ENCODE results near the gene ZNF680.
"Not testable (repeated sequence)": the region's sequence is repeated elsewhere in the genome, so short reads cannot be mapped to it uniquely, and the experiment has no call there.

ZNF680 gene

DNA sequence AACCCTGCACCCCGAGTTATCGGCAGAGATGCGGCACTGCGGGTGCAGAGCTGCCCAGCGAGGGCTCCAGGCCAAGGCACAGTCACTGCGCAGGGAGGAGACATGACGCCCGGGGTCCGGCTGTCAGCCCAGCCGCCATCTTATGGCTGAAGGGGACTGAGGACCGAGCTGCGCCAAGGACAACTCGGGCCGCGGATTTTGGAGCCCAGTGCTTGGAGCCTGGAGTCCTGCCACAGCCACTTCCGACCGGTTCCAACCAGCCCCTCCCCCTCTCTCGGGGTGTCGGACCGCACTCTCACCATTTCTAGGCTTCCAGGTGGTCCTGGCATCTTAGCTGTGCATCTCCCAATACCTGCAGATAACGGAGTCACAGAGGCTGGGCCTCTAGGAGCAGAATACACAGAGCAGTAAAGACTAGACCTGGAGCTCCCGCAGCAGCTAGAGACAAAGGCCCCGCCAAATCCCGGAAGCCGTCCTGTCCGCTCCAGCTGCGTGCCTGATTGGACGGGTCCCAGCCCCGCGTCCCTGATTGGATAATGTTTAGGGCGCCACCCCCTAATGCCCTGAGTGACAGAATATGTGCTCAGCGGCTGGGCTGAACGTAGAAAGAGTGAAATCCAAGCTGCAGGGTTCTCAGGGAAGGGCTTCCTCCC lies at the start of gene ZNF680:
TSS of gene ZNF680 (minus strand) at position 446 of the 653 bp plus-strand sequence. CDS start at position 329, 117 bp downstream.
- no peak for DNase-seq (ENCODE audit: low spot score)

DNA sequence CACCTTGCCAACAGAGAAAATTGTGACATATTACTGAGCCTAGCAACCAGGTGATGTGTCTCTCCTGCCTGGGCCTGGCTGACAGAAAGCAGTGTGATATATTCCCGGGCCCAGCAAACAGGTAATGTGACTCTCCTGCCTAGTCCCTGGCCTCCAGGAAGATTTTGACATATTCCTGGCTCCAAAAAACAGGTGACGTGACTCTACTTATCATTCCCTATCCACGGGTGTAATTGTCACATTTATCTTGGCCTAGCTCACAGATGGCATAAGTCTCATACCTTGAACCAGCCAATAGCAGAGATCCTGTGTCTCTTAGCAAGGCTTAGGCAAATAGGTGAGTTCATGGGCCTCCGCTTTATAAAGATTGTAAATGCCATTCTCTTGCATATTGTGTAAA lies 49.6 kb upstream of the ZNF680 start:
- DNase-seq (ENCODE audit: low spot score): no peak

DNA sequence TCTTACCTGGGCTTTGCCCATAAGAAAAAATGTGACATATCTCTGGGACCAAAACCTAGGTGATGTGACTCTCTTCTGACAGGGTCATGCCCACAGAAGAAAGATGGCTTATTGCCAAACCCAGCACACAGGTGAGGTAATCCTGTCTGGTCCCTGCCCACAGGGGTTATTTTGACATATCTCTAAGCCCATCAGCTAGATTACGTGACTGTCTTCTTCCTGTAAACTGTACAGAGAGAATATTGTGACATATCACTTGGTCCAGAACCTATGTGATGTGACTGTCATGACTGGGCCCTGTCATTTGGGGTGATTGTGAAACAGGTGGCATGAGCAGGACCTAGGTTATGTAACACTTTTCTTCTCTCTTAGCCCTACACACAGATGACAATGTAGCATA lies 48.8 kb upstream of the ZNF680 start:
- no peak for DNase-seq (ENCODE audit: low spot score)

DNA sequence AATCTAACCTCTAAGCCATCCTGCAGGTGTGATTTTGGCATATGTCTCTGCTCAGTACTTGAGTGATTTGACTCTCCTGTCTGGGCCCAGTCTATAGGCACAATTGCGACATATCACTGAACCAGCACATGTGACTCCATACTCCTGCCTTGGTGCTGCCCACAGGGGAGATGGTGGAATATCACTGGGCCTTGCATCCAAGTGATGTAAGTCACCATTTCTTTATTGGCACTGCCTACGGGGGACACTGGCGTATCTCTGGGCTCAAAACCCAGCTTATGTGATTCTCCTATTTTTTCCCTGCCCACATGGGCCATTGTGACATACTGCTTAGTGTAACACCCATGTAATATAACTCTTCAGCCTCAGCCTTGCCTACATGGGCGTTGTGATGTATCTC lies 48.1 kb upstream of the ZNF680 start:
- no peak for DNase-seq (ENCODE audit: low spot score)

DNA sequence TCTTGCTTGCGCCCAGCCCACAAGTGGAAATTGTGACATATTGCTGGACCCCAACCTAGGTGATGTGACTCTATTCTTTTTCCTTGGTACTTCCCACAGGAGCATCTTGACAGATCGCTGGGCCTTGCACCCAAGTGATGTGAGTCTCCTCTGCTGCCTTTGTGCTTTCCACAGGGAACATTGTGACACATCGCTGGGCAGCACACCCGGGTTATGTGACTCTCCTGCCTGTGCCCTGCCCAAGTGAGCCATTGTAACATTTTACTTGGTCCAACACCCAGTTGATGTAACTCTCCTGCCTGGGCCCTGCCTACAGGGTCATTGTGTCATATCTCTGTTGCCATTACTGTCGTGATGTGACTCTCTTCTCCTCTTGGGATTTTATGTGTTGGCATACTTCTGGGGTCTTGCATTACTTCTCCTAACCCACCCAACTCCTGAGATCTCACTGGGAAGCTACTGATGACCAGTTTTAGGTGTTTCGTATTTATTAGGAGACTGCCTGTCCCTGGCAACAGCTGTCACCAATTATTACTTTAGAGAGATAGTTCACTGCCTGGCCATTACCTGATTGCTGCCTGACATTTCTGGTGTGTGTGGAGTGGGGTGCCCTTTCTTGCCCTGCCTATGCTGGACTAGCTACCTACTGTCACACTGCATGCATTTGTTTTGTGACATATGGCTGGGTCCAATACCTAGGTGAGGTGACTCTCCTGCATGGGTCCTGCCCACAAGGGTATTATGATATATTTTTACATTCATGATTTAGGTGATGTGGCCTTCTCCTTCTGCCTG lies 45.4 kb upstream of the ZNF680 start:
- DNase-seq (ENCODE audit: low spot score): no peak

DNA sequence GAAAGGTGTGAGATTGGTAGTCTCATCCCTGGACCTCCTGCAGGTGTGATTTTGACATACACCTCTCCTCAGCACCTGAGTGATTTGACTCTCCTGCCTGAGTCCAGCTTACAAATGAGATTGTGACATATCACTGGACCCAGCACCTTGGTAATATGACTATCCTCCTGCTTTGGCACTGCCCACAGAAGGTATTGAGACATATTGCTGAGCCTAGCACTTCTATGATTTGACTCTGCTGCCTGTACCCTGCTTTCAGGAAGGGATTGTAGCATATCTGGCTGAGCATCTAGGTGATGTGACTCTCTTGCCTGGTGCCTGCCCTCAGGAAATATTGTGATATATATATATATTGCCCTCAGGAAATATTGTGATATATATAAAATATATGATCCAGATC lies 43.5 kb upstream of the ZNF680 start:
- no peak for DNase-seq (ENCODE audit: low spot score)

DNA sequence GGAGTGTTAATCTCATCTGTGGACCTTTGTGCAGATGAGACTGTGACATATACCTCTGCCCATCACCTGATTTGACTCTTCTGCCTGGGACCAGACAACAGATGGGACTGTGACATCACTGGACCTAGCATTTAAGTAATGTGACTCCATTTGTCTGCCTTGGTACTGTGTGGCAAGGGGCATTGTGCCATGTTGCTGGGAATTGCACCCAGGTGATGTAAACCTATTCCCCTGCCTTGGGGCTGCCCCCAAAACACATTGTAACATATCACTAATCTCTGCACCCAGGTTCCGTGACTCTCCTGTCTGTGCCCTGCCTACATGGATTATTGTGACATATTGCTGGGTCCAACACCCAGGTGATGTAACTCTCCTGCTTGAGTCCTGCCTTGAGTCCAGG lies 40.4 kb upstream of the ZNF680 start:
- no peak for DNase-seq (ENCODE audit: low spot score)

DNA sequence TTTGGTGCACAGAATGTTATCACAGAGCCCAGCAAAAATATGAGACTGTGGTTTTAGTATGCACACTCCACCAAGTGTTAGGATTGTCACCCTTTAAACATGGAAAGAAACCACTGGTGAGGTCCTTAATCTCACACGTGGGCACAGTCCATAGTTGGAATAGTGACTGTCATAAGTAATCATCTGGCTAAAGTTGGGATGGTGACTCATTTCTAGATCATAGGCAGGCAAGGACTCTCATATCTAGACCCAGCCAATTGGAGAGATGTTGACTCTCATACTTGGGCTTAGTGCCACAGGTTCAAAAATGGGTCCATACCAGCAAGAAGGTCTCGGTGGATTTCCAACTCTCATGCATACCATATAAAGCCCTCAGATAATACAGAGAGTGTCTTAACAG lies 39.6 kb upstream of the ZNF680 start:
- DNase-seq (ENCODE audit: low spot score): no peak

DNA sequence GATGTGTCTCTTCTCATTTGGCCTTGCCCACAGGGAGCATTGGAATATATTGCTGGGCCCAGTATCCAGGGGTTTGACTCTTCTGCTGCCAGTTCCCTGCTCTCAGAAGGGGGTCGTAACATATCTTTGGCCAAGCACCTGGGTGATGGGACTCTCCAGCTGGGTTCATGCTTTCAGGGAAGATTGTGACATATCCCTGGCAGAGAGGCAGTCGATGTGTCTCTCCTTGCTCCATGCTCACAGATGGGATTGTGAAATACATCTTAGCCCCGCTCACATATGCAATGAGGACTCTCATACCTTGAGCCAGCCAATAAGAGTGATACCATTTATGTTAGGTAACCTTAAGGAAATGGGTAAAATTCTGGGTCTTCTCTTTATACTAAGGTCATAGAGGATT lies 39.2 kb upstream of the ZNF680 start:
- DNase-seq (ENCODE audit: low spot score): no peak

DNA sequence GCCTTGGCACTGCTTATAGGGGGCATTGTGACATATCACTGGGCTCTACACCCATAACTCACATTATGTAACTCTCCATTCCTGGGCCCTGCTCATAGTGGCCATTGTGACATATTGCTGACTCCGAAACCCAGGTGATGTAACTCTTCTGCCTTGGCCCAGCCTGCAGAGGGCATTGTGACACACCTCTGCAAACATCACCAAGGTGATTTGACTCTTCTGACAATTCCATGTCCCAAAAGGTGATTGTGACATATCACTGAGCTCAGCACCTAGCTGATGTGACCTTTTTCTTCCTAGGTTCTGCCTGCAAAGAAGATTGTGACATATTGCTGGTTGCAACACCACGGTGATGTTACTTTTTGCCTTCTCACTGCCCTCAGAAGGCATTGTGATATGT lies 36.5 kb upstream of the ZNF680 start:
- no peak for DNase-seq (ENCODE audit: low spot score)

DNA sequence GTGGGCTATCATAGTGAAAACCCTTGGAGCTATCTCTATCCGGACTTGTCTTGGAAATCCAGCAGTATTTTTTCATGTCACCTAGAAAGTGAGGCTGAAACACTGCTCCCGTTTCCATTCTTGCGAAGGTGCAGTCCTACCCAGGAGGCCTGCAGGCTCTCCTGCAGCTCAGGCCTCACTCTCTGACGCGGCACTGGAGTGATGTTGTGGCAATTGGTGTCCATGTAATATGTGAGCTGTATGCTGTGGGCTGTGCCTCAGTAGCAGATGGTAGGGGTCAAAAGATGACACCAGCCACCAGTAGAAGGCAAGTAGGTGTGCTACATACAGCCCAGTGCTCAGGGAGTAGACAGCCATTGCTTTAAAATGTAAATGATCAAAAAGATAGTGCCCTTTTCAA lies 28.1 kb upstream of the ZNF680 start:
- DNase-seq (ENCODE audit: low spot score): no peak

DNA sequence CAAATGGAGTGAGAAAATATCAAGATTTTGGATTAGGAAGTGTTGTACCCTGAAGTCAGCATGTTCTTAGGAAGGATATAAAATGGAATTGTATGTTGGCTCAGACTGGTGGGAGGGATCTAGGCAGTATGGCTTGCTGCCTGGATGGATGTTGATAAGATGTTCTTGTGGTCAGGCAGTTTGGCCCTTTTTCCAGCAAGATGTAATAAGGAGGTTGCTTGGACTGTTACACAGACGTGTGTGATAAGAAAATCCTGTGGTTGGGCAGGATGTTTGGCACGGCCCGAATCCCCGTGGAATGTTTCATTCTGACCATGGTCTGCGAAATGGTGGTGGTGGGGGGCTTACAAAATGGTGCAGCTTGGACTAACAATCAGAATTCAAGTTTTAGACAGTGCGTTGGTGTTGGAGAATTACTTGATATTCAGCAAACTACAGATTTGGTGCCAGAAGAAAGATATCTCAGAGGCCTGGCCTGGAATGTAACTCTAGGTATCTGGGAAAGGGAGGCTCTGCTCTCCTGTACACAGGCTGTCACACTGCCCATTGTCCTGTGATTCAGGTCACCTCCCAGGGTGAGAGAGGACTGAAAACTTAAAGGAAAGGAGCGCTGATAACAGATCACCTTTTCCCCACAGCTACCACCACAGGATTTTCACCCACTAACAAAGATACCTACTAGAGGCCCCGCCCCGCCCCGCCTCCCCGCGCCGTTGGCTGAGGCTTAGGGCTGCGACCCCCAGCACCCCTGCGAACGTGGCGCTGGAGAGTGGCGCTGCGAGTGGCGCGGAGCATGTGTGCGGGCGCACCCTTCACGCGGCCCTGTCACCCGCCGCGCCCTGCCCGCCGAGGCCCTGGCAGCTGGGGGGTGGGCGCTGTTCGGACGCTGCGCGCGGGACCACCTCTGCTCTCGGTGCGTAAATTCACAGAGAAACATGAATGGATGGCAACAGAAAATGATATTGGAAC lies 19.3 kb upstream of the ZNF680 start:
- DNase-seq (ENCODE audit: low spot score): no peak

DNA sequence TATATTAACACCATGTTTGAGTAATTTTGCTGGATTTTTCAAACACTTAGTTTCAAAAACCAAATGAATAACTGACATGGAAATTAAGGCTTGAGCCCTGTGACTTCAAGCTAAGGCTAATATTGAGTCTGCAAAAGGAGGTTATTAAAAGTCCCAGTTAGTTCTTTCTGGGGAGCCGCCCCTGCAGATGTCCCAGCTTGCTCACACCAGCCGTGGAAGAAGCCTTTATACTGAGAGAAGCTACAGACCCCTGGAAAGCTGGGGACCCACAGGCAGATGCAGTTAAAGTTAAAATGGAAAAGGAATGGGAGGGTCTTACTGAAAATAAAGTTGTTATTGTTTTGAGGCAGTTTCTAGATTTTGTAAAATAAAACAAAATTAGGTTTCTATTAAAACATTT lies 18.5 kb upstream of the ZNF680 start:
- DNase-seq (ENCODE audit: low spot score): no peak

DNA sequence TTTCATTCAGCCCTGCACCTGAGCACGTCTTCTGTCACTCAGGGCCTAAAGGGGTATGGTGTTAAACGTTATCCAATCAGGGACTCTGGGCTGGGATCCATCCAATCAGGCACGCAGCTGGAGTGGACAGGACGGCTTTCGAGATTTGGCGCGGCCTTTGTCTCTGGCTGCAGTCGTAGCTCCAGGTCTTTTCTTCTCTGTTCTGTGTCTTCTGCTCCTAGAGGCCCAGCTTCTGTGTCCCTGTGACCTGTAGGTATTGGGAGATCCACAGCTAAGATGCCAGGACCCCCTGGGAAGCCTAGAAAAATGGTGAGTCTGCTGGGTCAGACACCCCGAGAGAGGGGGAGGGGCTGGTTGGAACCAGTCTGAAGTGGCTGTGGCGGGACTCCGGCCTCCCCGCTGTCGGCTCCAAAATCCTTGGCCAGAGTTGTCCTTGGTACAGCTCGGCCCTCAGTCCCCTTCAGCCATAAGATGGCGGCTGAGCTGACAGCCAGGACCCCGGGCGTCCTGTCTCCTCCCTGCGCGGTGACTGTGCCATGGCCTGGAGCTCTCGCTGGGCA lies 11.7 kb upstream of the ZNF680 start:
- DNase-seq (ENCODE audit: low spot score): no peak

DNA sequence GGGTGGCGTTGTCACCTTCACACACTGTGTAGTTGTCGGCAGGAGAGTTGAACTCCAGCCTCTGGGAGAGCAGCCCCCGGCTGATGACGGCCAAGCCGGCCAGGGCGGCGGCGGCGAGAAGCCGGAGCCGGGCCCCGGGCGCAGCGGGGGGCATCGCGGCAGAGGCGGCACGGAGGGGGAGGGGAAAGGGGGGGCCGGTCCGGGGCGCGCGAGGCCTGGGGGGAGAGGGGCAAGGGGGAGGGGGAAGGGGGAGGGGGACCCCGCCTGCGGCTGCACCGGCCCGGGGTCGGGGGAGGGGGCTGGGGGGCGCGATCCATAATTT lies 7.4 kb upstream of the ZNF680 start:
- not testable (repeated sequence) for DNase-seq (ENCODE audit: low spot score)

DNA sequence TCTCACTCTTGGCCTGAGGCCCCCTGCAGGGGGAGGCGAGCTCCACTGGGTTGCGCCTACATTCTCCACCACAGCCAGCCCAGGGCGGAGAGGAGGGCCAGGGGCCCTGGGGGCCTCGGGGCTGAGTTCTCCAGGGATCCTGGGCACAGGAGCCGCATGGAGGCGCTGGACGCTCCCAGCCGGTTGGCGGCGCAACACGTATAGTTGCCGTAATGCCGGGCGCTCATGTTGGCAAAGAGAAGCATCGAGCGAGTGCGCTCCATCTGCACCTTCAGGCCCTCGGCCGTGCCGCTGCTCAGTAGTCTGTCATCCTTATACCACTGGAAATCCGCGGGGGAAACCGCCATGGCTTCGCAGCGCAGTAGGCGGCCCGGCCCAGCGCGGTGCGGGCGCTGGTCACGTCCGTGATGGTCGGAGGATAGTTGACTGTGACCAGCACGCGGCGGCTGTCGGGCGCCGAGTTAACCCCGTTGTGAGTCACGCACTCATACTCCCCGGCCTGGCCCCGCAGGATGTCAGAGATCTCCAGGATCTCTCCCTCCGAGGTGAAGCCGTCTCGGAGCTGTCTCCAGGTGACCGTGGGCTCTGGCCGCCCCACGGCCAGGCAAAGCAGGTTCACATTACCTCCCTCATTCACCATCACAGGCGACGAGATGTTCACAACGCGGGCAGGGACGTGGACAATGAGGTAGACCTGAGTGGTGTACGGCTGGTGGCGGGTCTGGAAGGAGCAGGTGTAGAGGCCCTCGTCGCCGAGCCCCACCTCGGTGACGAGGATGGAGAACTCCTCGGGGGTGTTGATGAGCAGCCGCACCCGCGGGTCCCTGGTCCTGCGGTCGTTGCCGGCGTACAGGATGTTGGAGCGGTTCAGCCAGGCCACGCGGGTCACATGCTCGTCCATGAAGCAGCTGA lies 6.8 kb upstream of the ZNF680 start:
- not testable (repeated sequence) for DNase-seq (ENCODE audit: low spot score)

DNA sequence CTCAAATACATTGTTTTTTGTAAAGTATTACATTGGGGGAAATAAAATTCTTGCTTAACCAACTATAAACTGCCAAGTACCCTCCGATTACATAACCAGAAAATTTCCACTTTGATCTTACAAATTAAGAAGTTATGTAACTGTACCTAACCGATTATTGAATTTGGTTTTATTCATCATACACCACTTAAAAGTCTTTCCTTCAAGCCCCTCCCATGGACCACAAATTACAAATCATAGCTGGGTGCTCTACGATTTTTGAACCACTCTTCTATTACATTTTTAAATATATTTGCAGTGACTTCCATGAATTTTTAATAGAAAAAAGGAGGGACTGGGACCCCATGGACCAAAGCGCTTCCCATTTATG lies 630 bp downstream of the ZNF680 start:
- DNase-seq (ENCODE audit: low spot score): no peak

DNA sequence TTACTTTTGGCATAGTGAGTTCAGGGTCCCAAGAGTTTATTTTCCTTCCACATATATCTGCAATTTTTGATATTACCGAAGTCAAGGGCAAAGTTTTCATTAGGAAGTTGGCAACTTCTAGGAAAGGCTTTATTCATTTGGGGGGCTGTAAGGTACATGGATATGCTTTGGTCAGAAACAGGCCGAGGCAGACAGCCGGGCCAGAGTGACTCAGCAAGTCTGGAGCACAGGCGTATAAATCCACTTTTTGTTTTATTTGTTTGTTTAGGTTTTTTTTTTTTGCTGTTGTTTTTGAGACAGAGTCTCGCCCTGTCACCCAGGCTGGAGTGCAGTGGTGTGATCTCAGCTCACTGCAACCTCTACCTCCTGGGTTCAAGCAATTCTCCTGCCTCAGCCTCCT lies 3.7 kb downstream of the ZNF680 start:
- DNase-seq (ENCODE audit: low spot score): no peak

DNA sequence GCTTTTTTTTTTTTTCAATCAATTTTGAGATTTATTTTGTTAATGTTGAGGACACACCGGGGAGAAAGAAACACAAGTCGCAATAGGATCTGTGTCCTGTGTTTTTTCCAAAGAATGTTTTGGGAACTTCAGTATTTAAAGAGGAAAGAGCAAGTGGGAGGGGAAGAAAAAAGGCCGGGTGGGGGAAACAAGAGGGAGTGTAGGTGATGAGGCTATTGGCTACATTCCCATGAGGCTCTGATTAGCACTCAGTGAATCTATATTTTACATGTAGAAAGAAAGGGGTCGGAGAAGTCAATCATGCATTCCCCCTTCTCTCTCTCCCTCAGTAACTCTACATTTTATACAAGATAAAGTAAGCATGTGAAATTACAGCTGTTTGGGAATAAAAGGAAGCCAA lies 4.1 kb downstream of the ZNF680 start:
- DNase-seq (ENCODE audit: low spot score): no peak

DNA sequence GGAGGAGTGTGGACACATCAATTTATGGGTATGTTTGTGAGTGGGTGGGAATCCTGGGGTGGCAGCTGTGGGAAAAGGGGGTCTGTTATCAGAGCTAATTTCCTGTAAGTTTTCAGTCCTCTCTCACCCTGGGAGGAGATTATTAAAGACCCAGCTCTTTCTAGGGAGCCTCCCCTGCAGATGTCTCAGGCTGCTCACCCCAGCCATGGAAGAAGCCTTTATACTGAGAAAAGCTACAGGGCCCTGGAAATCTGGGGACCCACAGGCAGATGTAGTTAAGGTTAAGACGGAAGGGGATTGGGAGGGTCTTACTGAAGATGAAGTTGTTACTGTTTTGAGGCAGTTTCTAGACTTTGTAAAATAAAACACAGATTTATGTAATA lies 4.6 kb downstream of the ZNF680 start:
- DNase-seq (ENCODE audit: low spot score): no peak

DNA sequence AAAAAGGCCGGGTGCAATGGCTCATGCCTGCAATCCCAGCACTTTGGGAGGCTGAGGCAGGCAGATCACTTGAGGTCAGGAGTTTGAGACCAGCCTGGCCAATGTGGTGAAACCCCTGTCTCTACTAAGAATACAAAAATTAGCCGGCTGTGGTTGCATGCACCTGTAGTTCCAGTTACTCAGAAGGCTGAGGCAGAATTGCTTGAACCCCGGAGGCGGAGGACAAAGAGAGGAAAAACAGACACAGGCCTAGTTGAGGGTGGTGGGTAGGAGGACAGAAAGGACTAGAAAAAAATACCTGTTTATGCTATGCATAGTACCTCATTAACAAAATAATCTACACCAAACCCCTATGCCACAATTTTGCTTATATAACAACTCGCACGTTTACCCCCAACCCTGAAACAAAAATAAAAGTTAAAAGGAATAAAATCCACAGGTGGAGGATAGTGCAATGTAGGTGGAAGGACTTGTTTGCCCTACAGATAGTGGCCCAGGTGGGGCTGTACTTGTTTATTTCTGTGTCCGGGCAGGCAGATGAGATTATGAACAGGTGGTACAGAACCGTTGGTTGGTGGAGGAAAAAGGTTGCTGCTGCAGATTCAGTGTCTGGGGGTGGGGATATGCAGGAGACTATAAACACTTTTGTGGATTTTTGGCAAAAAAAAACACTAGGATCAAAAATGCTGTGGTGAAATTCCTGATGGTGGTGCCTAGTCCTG lies 5.1 kb downstream of the ZNF680 start:
- no peak for DNase-seq (ENCODE audit: low spot score)
